Cardiac muscle cell (in vitro differentiated cells and primary cell): ENCODE measurements around the gene ACTR1B. TPM values are rescaled to one million over a fixed set of nuclear protein-coding genes. Genes with fewer than 3 reads are reported as not detected.

ENCODE experiments used
- DNase-seq, 2 donors: peaks; one replicate each; pipeline versions ENCODE4 v3.0.0 to v3.0.0-alpha.2; 2010 to 2017; ENCODE audit warnings: low read depth in 1 of 2, low spot score in 1 of 2
- H3K27ac ChIP-seq: fragments of 200-600 bp; sonication (generic); 2 replicates; pipeline ENCODE4 v1.5.1; 2016
- H3K27me3 ChIP-seq: fragments of 200-600 bp; sonication (generic); 2 replicates; pipeline ENCODE4 v1.6.0; 2016; ENCODE audit warnings: control low read depth
- H3K36me3 ChIP-seq: fragments of 200-600 bp; sonication (generic); 2 replicates; pipeline ENCODE4 v1.5.1; 2016; ENCODE audit warnings: control low read depth
- H3K4me1 ChIP-seq: fragments of 200-600 bp; sonication (generic); 2 replicates; pipeline ENCODE4 v1.8.1; 2017; ENCODE audit warnings: low read depth, mild to moderate bottlenecking, mixed run types
- H3K4me3 ChIP-seq: fragments of 200-600 bp; sonication (generic); 2 replicates; pipeline ENCODE4 v1.5.1; 2016; ENCODE audit warnings: mild to moderate bottlenecking
- H3K9me3 ChIP-seq: fragments of 200-600 bp; sonication (generic); 2 replicates; pipeline ENCODE4 v1.5.1; 2017; ENCODE audit warnings: low read depth, mild to moderate bottlenecking, control low read depth
- CTCF ChIP-seq: IDR thresholded peaks from 2 replicates; pipeline ENCODE4 v1.5.1; 2012; ENCODE audit warnings: low read depth, mild to moderate bottlenecking, low read length
- polyA plus RNA-seq: library from polyadenylated mRNA; unstranded; fragments of >200 nt; fragmentation: Nextera tagmentation; extraction: Ambion mirVana; gene quantifications from 2 replicates; pipeline ENCODE4 v1.2.1, GENCODE V29; 2016
- total RNA-seq: library from RNA; depleted of rRNA; stranded (reverse); fragments of >200 nt; gene quantifications from 2 replicates; pipeline ENCODE4 v1.2.3, GENCODE V29; 2016

The ACTR1B gene
- total and polyA plus RNA-seq, 2 experiments from 2014 or later: 22.9 to 109 TPM

DNA sequence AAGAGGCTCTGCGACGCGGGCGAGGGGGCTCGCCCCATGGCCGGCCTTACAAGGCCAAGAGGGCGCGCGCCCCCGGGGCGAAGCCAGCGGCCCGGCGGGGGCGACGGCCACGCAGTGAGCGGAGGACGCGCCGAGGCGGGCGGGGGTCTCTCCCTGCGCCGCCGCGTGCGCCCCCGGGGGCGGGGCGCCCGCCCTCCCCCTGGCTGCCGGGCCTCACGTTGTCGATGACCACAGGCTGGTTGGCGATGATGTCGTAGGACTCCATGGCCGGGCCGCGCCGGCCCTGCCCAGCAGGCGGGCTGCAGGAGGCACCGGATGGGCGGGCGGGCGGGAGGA, 250 bp downstream of the ACTR1B start:
- no peaks in the 10 kb centered on the region for H3K9me3 ChIP-seq
- H3K27me3 ChIP-seq: no peaks in the 10 kb centered on the region
- H3K4me1 ChIP-seq: peaks cover 8% of the 10 kb centered on the region
- TF ChIP-seq CTCF: no peak
- peaks cover 3% of the 10 kb centered on the region for H3K36me3 ChIP-seq
- peak overlapping the region; percentile 96 for H3K27ac ChIP-seq
- peak overlapping the region; percentile 70 for H3K4me3 ChIP-seq
- peak in 1 of 2 donors; percentile 89 for DNase-seq

DNA sequence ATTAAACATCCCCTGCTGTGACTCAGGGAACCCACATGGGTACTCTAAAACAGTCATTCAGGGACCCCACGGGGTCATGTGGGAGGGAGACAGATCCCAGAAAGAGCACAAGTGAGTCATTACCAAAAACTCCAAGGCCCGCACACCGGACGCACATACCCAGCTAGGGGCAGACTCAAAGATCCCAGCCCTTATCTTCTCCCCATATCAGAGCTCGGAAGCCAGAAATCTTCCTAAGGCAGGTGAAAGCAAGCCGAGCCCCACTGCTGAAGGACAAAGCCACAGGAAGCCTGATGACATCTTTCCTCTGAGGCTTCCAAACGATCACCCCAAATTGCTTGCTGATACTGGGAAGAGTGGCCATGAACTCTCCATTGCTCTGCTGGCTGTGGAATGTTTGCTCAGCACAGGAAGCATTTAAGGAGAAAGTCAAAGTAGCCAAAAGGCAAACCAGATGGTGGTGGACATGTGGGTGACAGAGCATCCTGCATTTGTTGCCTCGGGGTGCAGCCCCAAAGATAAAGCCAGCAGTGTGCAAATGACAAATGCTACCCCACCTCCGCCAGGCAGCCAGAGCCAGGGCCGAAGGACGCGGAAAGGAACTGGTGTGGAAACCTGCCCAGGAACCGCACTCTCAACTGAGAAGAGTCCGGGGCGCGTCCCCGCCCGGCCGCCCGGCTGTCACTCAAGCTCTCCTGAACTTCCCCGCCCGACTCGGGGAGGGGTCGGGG, 784 bp downstream of the ACTR1B start:
- H3K36me3 ChIP-seq: peaks cover 6% of the 10 kb centered on the region
- no peaks in the 10 kb centered on the region for H3K27me3 ChIP-seq
- H3K4me3 ChIP-seq: peak overlapping the region; percentile 70
- DNase-seq: peak; percentile 14 to 81
- peaks cover 8% of the 10 kb centered on the region for H3K4me1 ChIP-seq
- peak overlapping the region; percentile 96 for H3K27ac ChIP-seq
- TF ChIP-seq CTCF: no peak
- H3K9me3 ChIP-seq: no peaks in the 10 kb centered on the region

- H3K36me3 ChIP-seq: peaks cover 10% of the 10 kb centered on the region
- H3K9me3 ChIP-seq: no peaks in the 10 kb centered on the region
- H3K27me3 ChIP-seq: no peaks in the 10 kb centered on the region
- DNase-seq: no peak
- no peak for TF ChIP-seq CTCF
- H3K27ac ChIP-seq: peak overlapping the region; percentile 96
- peak overlapping the region; percentile 70 for H3K4me3 ChIP-seq
- peaks cover 8% of the 10 kb centered on the region for H3K4me1 ChIP-seq
Observed at GRCh38 chr2:97662386-97662894, 1.4 kb downstream of the ACTR1B start.

DNA sequence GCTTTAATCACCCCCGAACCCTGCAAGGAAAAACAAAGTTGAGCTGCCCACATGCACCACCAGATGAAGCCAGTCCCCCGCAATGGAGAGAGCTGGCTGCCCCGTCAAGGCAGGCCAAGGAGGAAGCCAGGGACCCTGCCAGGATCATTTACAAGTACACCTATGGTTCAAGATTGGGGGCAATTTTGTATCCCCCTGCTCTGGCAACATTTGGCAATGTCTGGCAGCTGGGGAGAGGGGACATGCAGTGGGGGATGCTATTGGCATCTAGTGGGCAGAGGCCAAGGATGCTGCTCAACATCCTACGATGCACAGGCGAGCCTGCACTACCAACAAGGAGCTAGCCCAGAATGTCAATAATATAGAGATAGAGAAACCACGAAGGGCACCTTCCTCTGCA, 1.9 kb downstream of the ACTR1B start:
- Histone ChIP-seq H3K36me3 (peaks cover 14% of the 10 kb centered on the region), H3K27ac (no peak overlapping the region), H3K4me3 (no peak overlapping the region), H3K9me3 (no peaks in the 10 kb centered on the region), H3K27me3 (no peaks in the 10 kb centered on the region), H3K4me1 (peaks cover 8% of the 10 kb centered on the region)
- no peak for DNase-seq
- TF ChIP-seq CTCF: no peak

DNA sequence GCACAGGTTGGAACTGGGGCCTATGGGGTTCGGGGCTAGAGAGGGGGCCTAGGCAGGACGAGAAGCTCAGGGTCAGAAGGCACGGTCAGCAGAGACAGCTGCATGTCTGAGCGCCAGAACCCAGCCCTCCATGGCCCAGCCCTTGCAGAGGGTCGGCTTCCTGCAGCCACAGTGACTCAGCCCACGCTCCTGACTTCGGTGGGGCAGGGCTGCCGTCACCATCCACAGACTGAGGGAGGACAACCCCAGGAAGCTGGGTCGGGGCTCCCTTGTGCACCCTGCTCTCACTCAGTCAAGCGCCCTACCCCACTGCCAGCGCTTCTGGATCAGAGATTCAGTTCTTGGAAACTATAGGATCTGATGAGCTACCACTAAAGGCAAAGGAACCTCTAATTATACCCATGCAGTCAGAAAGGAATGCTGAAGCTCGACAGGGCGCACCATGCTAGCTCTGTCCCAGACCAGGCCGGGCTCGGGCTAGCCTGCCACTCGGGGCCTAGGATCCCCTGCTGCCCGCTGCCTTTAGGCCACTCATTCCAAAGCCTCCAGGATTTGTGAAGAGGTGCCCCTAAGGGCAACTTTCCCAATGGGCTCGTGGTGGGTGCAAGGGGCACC, 3.0 kb downstream of the ACTR1B start:
- H3K4me1 ChIP-seq: peaks cover 8% of the 10 kb centered on the region
- peaks cover 17% of the 10 kb centered on the region for H3K36me3 ChIP-seq
- TF ChIP-seq CTCF: no peak
- no peaks in the 10 kb centered on the region for H3K9me3 ChIP-seq
- H3K27ac ChIP-seq: no peak overlapping the region
- H3K4me3 ChIP-seq: no peak overlapping the region
- DNase-seq: no peak
- no peaks in the 10 kb centered on the region for H3K27me3 ChIP-seq
